ENCODE measurements around the gene XRRA1. TPM values are rescaled to one million over a fixed set of nuclear protein-coding genes. Genes with fewer than 3 reads are reported as not detected.

Gene XRRA1
- total RNA-seq, 1 donor from 2014 or later: 50.5 TPM

DNA sequence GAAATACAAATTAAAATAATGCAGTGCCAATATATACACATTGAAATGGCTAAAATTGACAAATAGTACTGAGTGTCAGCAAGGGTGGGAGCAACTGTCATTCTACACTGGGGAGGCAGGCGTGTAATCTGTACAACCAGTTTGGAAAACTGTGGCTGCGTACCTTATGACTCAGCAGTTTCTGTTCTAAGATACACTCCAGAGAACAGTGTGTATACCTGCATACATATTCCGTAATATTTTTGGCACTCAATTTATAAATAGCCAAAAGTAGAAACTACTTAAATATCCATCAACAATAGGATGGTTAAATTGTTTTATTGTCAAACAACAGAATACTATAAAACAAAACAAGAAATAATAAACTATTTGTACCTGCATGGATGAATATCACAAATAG lies 142.6 kb downstream of the XRRA1 start:
- DNase-seq (no peak), ATAC-seq (ENCODE audit: low read depth) (no peak)
- ChIA-PET CTCF (no interaction called here), POLR2A (interaction anchor here (0.6 kb wide), 1 partner anchor 60 kb away, joined by 3 read pairs; no protein-coding TSS in a partner anchor)
- Mint-ChIP-seq H3K9me3 (no peaks in the 10 kb centered on the region), H3K27me3 (no peaks in the 10 kb centered on the region), H3K4me3 (no peak overlapping the region), H3K36me3 (ENCODE audit: low read depth) (peaks cover 39% of the 10 kb centered on the region), H3K4me1 (peaks cover 10% of the 10 kb centered on the region), H3K27ac (no peak overlapping the region)
- intact Hi-C loops (cut with micrococcal nuclease): no loop called here
- TF ChIP-seq, protein P1, sequence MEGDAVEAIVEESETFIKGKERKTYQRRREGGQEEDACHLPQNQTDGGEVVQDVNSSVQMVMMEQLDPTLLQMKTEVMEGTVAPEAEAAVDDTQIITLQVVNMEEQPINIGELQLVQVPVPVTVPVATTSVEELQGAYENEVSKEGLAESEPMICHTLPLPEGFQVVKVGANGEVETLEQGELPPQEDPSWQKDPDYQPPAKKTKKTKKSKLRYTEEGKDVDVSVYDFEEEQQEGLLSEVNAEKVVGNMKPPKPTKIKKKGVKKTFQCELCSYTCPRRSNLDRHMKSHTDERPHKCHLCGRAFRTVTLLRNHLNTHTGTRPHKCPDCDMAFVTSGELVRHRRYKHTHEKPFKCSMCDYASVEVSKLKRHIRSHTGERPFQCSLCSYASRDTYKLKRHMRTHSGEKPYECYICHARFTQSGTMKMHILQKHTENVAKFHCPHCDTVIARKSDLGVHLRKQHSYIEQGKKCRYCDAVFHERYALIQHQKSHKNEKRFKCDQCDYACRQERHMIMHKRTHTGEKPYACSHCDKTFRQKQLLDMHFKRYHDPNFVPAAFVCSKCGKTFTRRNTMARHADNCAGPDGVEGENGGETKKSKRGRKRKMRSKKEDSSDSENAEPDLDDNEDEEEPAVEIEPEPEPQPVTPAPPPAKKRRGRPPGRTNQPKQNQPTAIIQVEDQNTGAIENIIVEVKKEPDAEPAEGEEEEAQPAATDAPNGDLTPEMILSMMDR (IDR thresholded peaks at IDR 0.05): no peak

DNA sequence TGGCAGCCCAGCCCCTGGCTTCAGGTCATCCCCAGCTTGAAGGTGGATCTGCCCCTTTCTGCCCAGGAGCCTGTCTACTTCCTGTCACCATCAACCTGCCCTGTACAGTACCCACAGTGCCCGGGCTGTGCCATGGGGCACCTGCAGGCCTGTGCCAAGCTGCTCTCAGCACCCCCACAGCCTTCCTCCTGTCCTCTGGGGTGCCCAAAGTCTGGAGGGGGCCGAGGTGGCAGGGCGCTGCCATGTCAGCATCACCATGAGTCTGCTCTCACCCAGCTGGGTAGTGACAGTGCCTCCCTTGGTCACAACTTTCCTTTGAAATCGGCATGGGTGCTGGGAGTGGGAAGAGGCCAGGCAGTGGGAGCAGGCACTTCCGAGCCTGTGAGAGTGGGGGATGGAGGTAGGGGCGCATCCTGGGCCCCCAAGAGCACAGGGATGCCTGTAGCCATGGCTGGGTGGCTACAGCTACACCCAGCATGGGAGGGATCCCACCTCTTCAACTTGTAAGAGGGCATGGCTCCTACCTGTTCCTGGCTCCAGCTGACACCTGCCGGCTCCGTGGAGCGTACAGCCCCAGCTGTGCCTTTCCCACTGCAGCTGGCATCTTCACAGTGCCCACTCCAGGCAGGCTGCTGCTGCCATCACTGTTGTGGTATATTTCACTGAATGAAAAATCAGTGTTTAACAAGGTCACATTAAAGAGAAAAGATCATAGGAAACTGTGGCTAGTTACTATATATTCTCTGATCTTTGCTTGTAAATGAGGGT lies 157.4 kb downstream of the XRRA1 start:
- Mint-ChIP-seq H3K4me1 (peaks cover 3% of the 10 kb centered on the region), H3K36me3 (ENCODE audit: low read depth) (peaks cover 65% of the 10 kb centered on the region), H3K9me3 (no peaks in the 10 kb centered on the region), H3K4me3 (no peak overlapping the region), H3K27me3 (no peaks in the 10 kb centered on the region), H3K27ac (no peak overlapping the region)
- ATAC-seq (ENCODE audit: low read depth) (no peak), DNase-seq (no peak)
- TF ChIP-seq, protein P1 (IDR thresholded peaks at IDR 0.05): no peak
- intact Hi-C loops (cut with micrococcal nuclease): no loop called here
- ChIA-PET POLR2A (no interaction called here), CTCF (no interaction called here)

Other genes starting within 250 kb of the XRRA1 start
- not detected in 2 replicates for gene CHRDL2, start 217.7 kb downstream of the XRRA1 start, total RNA-seq
- gene RNF169, start 200.2 kb downstream of the XRRA1 start, total RNA-seq: 20.4 and 22.2 TPM in 2 replicates
- 129 and 138 TPM in 2 replicates for gene SPCS2, start 175 bp upstream of the XRRA1 start, total RNA-seq
- gene NEU3, start 39.8 kb upstream of the XRRA1 start, total RNA-seq: 13.2 and 16.5 TPM in 2 replicates
- gene OR2AT4, start 147.8 kb upstream of the XRRA1 start, total RNA-seq: not detected in 2 replicates
- 0.18 and 0.42 TPM in 2 replicates for gene SLCO2B1, start 202.0 kb upstream of the XRRA1 start, total RNA-seq

All from activated B cell treated with CpG ODN at 0.5 μM for 24 hours (primary cell).